Neutrophil (primary cell): ENCODE measurements around the gene GYG1.

Source experiments
- H3K27ac ChIP-seq: fragments of 200-600 bp; sonication (generic); 2 replicates; pipeline ENCODE4 v1.5.1; 2016; ENCODE audit warnings: mild to moderate bottlenecking, moderate library complexity
- H3K27me3 ChIP-seq: fragments of 200-600 bp; sonication (generic); 2 replicates; pipeline ENCODE4 v1.6.0; 2016; ENCODE audit warnings: mild to moderate bottlenecking
- H3K36me3 ChIP-seq: fragments of 200-600 bp; sonication (generic); 2 replicates; pipeline ENCODE4 v1.5.1; 2017
- H3K4me1 ChIP-seq, 2 experiments: fragments of 200-600 bp in 1 of 2; sonication (generic) in 1 of 2; 1 replicate in 1 of 2; 2 replicates in 1 of 2; pipeline versions ENCODE4 v1.5.1 to v1.6.1; 2013 to 2016; ENCODE audit warnings: low read depth in 1 of 2, low read length in 1 of 2, mild to moderate bottlenecking in 1 of 2, moderate library complexity in 1 of 2; ENCODE audit not compliant: control insufficient read depth in 1 of 2, insufficient read depth in 1 of 2
- H3K4me3 ChIP-seq, 2 experiments: fragments of 200-600 bp in 1 of 2; sonication (generic) in 1 of 2; 1 replicate in 1 of 2; 2 replicates in 1 of 2; pipeline ENCODE4 v1.5.1; 2013 to 2016; ENCODE audit warnings: low read depth in 1 of 2, low read length in 1 of 2, mild to moderate bottlenecking in 1 of 2, moderate library complexity in 1 of 2
- H3K9me3 ChIP-seq: fragments of 200-600 bp; sonication (generic); 2 replicates; pipeline ENCODE4 v1.5.1; 2016
- CTCF ChIP-seq: fragments of 200-600 bp; sonication (generic); IDR thresholded peaks from 2 replicates; pipeline ENCODE4 v1.5.1; 2016; ENCODE audit warnings: antibody characterized with exemption

GYG1 gene

GRCh38 chr3:148990236-148990635, 1.1 kb upstream of the GYG1 start:
- H3K9me3 ChIP-seq, result no peaks in the 10 kb centered on the region
- TF ChIP-seq CTCF, result no peak
- H3K4me3 ChIP-seq, result peak overlapping the region; percentile 72 to 74
- peaks cover 73 to 74% of the 10 kb centered on the region in 2 experiments for H3K4me1 ChIP-seq
- peaks cover 13% of the 10 kb centered on the region for H3K36me3 ChIP-seq
- H3K27ac ChIP-seq, result peak overlapping the region; percentile 88
- no peaks in the 10 kb centered on the region for H3K27me3 ChIP-seq

GRCh38 chr3:148992027-148992634, 791 bp downstream of the GYG1 start:
- H3K36me3 ChIP-seq, result peaks cover 32% of the 10 kb centered on the region
- peak overlapping the region; percentile 88 for H3K27ac ChIP-seq
- H3K9me3 ChIP-seq, result no peaks in the 10 kb centered on the region
- H3K4me3 ChIP-seq, result peak overlapping the region; percentile 72 to 74
- peaks cover 69 to 72% of the 10 kb centered on the region in 2 experiments for H3K4me1 ChIP-seq
- no peaks in the 10 kb centered on the region for H3K27me3 ChIP-seq
- TF ChIP-seq CTCF, result no peak

- Histone ChIP-seq H3K4me3 (peak overlapping the region; percentile 72 to 74), H3K4me1 (peaks cover 72 to 75% of the 10 kb centered on the region in 2 experiments), H3K9me3 (no peaks in the 10 kb centered on the region), H3K27me3 (no peaks in the 10 kb centered on the region), H3K36me3 (peaks cover 38% of the 10 kb centered on the region), H3K27ac (peak overlapping the region; percentile 88)
- TF ChIP-seq CTCF, result no peak
Measured at GRCh38 chr3:148992635-148993255, 1.4 kb downstream of the GYG1 start.

- H3K36me3 ChIP-seq, result peaks cover 50% of the 10 kb centered on the region
- H3K27ac ChIP-seq, result peak overlapping the region; percentile 83
- no peaks in the 10 kb centered on the region for H3K9me3 ChIP-seq
- H3K4me3 ChIP-seq, result no peak overlapping the region
- H3K27me3 ChIP-seq, result no peaks in the 10 kb centered on the region
- H3K4me1 ChIP-seq, result peaks cover 80 to 83% of the 10 kb centered on the region in 2 experiments
- no peak for TF ChIP-seq CTCF
Measured at GRCh38 chr3:148997623-148998022, 6.3 kb downstream of the GYG1 start.

- H3K36me3 ChIP-seq, result peaks cover 55% of the 10 kb centered on the region
Measured at GRCh38 chr3:148998297-148998696, 7.0 kb downstream of the GYG1 start.

More at GRCh38 chr3:148998297-148998696, 7.0 kb downstream of the GYG1 start:
- no peaks in the 10 kb centered on the region for H3K27me3 ChIP-seq
- TF ChIP-seq CTCF, result no peak
- peak overlapping the region; percentile 23 to 38 for H3K4me3 ChIP-seq
- peak overlapping the region; percentile 83 for H3K27ac ChIP-seq
- peaks cover 74 to 76% of the 10 kb centered on the region in 2 experiments for H3K4me1 ChIP-seq
- H3K9me3 ChIP-seq, result no peaks in the 10 kb centered on the region
